Right ventricle myocardium superior (tissue), 1 donor: ENCODE data around the gene DTX3. TPM values are rescaled to one million over a fixed set of nuclear protein-coding genes. Genes with fewer than 3 reads are reported as not detected.
"Not testable (repeated sequence)": the region's sequence is repeated elsewhere in the genome, so short reads cannot be mapped to it uniquely, and the experiment has no call there.

Experiments used
- ATAC-seq: fragments of 200-7000 bp; cut with Tn5 transposase; one replicate; pipeline ENCODE4 v1.9.1; 2020; ENCODE audit warnings: mild to moderate bottlenecking; ENCODE audit not compliant: poor library complexity
- DNase-seq: peaks from one replicate; pipeline ENCODE4 v3.0.0-alpha.2; 2020
- intact Hi-C: fragments of 100-400 bp; cut with DNase I; formaldehyde crosslinking; loops from one replicate; pipeline ENCODE4 v1.11.2; 2022
- total RNA-seq: library from RNA; stranded (reverse); fragmentation: NEBNext Ultra II Directional; extraction: Animal tissue kit (Norgen Biotek cat#: 25700); gene quantifications from one replicate; pipeline ENCODE4 v1.2.1, GENCODE V29; 2021
- donor health status: DM: no; HTN: yes; CAD: no; lungs with severe emphysema.

Gene DTX3
- total RNA-seq, 1 donor from 2014 or later: 21.7 TPM

GRCh38 chr12:57614178-57614947, 9.7 kb downstream of the DTX3 start:
- intact Hi-C loops: no loop called here
- DNase-seq: peak; percentile 58
- no peak for ATAC-seq

GRCh38 chr12:57614948-57615500, 10.4 kb downstream of the DTX3 start:
- intact Hi-C loops: no loop called here
- no peak for ATAC-seq
- DNase-seq: no peak

- DNase-seq (no peak), ATAC-seq (no peak)
- intact Hi-C loops: no loop called here
These were observed 11.0 kb downstream of the DTX3 start for GRCh38 chr12:57615637-57616036.

GRCh38 chr12:57616383-57617101, 11.9 kb downstream of the DTX3 start:
- ATAC-seq (no peak), DNase-seq (no peak)
- intact Hi-C loops: no loop called here

GRCh38 chr12:57617942-57618341, 13.3 kb downstream of the DTX3 start:
- DNase-seq (no peak), ATAC-seq (no peak)
- intact Hi-C loops: no loop called here

- intact Hi-C loops, ATAC-seq, DNase-seq: not testable (repeated sequence)
These were observed 13.8 kb downstream of the DTX3 start for GRCh38 chr12:57618431-57618830.

GRCh38 chr12:57618966-57619433, 14.4 kb downstream of the DTX3 start:
- ATAC-seq (no peak), DNase-seq (no peak)
- intact Hi-C loops: no loop called here

- intact Hi-C loops: loop anchor here (10.0 kb wide), 1 partner anchor 145 kb away; the partner anchor contains the start of gene ARHGAP9
- ATAC-seq (no peak), DNase-seq (no peak)
These were observed 15.0 kb downstream of the DTX3 start for GRCh38 chr12:57619434-57620244.

- DNase-seq (no peak), ATAC-seq (no peak)
- intact Hi-C loops: loop anchor here (10.0 kb wide), 1 partner anchor 146 kb away; the partner anchor contains the start of gene ARHGAP9
These were observed 15.8 kb downstream of the DTX3 start for GRCh38 chr12:57620245-57620935.

GRCh38 chr12:57620936-57621496, 16.4 kb downstream of the DTX3 start:
- DNase-seq (no peak), ATAC-seq (peak; percentile 18)
- intact Hi-C loops: loop anchor here (10.0 kb wide), 1 partner anchor 146 kb away; the partner anchor contains the start of gene ARHGAP9

GRCh38 chr12:57621497-57622292, 17.1 kb downstream of the DTX3 start:
- DNase-seq: peak; percentile 80
- ATAC-seq: peak; percentile 84

GRCh38 chr12:57622293-57623245, 17.9 kb downstream of the DTX3 start:
- DNase-seq (no peak), ATAC-seq (no peak)
- intact Hi-C loops: loop anchor here (10.0 kb wide), 1 partner anchor 148 kb away; the partner anchor contains the start of gene ARHGAP9

More at GRCh38 chr12:57621497-57622292, 17.1 kb downstream of the DTX3 start:
- intact Hi-C loops: loop anchor here (10.0 kb wide), 1 partner anchor 147 kb away; the partner anchor contains the start of gene ARHGAP9

GRCh38 chr12:57623385-57623784, 18.8 kb downstream of the DTX3 start:
- ATAC-seq (no peak), DNase-seq (no peak)
- intact Hi-C loops: loop anchor here (10.0 kb wide), 1 partner anchor 149 kb away; the partner anchor contains the start of gene ARHGAP9

GRCh38 chr12:57623811-57624390, 19.3 kb downstream of the DTX3 start:
- ATAC-seq (no peak), DNase-seq (no peak)
- intact Hi-C loops: loop anchor here (2.0 to 10.0 kb wide), 2 partner anchors 43 to 149 kb away; partner anchors contain the start of gene ARHGAP9
